NCI-H1694 (cell line): ENCODE data around the gene CSTF2T.

ENCODE experiments used
- DNase-seq: peaks from one replicate; lab custom pipeline; 2025; lab: John Stamatoyannopoulos, UW

CSTF2T gene, protein sequence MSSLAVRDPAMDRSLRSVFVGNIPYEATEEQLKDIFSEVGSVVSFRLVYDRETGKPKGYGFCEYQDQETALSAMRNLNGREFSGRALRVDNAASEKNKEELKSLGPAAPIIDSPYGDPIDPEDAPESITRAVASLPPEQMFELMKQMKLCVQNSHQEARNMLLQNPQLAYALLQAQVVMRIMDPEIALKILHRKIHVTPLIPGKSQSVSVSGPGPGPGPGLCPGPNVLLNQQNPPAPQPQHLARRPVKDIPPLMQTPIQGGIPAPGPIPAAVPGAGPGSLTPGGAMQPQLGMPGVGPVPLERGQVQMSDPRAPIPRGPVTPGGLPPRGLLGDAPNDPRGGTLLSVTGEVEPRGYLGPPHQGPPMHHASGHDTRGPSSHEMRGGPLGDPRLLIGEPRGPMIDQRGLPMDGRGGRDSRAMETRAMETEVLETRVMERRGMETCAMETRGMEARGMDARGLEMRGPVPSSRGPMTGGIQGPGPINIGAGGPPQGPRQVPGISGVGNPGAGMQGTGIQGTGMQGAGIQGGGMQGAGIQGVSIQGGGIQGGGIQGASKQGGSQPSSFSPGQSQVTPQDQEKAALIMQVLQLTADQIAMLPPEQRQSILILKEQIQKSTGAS

DNA sequence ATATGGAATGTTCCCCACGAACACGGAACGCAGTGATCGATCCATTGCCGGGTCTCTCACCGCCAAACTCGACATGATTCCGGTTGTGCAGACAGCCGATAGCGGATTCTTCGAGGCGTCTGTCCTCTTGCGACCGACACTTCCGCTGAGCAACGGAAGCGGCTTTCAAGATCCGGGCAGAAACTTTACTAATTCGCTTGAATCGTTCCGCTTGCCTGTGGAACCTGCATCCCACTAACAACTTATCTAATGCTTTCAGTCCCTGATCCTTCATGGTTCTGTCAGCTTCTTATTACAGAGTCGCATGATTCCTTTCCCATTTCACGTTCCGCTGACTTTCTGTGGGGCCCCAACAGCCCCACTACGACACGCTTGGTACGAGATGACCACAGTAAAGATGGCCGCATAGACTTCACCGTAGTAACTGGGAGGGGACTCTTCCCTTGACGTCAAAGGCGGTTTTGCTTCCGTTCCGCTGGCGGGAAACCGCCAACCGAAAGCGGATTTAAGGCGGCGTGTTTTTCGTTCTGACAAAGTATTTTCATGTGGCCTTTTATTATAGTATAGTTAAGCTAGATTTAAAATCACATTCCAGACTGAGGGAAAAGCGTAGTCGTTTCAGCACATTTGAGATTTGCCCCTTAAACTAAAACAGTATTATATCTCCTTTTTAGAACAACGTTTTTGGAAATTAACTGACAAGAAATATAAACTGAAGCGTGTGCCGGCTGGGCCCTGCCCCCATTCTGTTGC lies at the start of gene CSTF2T:
CSTF2T (minus strand) TSS at position 121 of the 753 bp plus-strand sequence; CDS start at position 75, 46 bp downstream.
- peak; percentile 78 for DNase-seq

GRCh38 chr10:51748959-51749358 lies 49.6 kb upstream of the CSTF2T start:
- no peak for DNase-seq

- no peak for DNase-seq
Measured at GRCh38 chr10:51747216-51747615, 47.8 kb upstream of the CSTF2T start.

DNA sequence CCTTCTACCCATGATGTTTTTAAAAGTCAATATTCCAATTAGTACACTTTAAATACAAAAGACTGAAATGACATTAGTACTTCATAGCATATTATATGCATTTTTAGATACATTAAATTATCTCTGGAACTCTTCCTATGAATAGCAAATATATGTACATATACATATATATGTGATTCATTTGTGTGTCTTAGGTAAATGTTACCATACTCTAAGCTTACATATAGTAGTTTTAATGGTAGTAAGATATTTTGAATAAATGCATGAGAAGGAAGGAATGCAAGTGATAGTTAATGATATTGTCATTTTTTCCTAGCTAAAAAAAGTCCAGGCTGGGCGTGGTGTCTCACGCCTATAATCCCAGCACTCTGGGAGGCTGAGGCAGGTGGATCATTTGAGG lies 46.0 kb upstream of the CSTF2T start:
- DNase-seq, result no peak

DNA sequence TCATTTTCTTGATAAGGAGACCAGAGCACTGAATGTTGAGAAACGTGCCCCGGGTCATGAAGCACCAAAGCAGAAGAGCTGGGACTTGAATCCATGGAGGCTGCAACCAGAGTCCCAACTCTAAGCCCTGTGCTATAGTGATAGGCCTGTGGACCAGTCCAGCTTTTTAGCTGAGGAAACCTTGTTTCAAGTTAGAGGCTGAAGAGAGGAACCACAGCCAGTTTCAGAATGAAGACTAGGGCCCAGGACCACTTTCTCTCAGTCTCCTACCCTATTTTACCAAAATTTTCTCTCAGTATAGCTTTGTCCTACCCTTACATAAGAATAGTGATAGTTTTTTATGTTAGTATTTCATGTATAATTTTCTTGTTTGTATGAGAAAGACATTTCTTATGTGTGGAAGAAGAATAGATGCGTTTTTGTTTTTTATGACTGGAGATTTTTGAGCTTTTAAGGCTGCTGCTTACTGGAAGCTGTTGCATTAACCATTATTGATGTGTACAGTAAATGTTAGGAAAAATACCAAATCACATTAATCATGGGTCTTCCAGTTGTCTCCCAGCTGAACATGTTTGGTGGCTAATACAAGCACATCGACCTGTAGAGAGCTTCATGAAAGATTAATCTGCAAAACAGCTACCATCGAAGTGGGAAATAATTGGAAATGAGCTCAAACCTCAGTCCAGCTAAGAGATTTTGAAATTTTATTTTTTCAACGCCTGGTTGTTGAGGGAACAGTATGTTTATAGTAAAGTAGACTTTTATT lies 45.0 kb upstream of the CSTF2T start:
- no peak for DNase-seq

- DNase-seq, result no peak
Measured at GRCh38 chr10:51743146-51743545, 43.8 kb upstream of the CSTF2T start.

GRCh38 chr10:51733057-51733456 lies 33.7 kb upstream of the CSTF2T start:
- no peak for DNase-seq

DNA sequence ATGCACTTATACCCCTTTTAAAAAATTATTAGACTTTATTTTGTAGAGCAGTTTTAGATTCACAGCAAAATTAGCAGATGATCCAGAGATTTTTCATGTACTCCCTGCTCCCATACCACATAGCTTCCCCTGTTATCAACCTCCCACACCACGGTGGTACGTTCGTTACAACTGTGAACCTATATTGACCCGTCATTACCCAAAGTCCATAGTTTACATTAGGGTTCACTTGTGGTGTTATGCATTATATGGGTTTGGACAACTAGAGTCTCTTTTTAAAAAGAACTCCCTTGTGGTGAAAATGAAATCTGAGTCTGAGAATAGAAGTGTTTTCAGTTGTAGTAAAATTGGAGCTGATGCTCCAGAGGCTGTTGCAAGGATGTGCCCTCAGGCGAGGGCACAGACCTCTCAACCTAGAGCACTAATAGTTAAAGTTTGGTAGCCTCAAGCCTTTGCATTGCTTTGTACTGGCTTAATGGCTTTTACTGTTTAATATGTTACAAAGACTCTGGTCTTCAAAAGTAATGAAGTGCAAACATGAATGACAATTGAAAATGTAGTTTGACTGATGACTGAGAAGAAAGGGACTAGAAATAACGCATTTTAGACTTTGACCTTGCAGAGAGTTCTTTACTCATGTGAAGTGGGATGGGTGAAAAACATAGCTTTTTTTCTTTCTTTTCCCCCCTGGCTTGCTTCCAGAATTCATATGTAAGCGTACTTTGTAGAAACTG lies 30.6 kb upstream of the CSTF2T start:
- DNase-seq, result no peak

GRCh38 chr10:51724038-51724437 lies 24.6 kb upstream of the CSTF2T start:
- no peak for DNase-seq

GRCh38 chr10:51718804-51719291 lies 19.5 kb upstream of the CSTF2T start:
- DNase-seq, result no peak

- DNase-seq, result no peak
Measured at GRCh38 chr10:51716981-51717380, 17.6 kb upstream of the CSTF2T start.

DNA sequence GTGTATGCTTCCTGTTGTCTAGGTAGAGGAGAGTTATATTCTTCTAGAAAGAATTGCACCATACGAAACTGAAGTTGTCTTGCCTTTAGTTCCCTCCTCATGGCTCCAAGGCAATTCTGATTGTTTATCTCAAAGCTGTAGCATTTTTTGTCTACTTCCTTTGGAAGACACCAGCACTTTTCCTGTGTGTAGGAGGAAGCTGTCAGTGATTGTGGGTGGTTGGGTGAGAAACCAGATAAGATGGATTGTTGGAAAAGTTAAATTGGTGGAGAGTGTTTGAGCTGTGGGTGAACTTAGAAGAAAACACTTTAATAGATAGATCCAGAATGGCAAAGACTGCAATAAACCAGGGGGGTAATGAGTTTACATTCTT lies 12.1 kb upstream of the CSTF2T start:
- DNase-seq, result no peak

- DNase-seq, result no peak
Measured at GRCh38 chr10:51709324-51709972, 10.1 kb upstream of the CSTF2T start.

DNA sequence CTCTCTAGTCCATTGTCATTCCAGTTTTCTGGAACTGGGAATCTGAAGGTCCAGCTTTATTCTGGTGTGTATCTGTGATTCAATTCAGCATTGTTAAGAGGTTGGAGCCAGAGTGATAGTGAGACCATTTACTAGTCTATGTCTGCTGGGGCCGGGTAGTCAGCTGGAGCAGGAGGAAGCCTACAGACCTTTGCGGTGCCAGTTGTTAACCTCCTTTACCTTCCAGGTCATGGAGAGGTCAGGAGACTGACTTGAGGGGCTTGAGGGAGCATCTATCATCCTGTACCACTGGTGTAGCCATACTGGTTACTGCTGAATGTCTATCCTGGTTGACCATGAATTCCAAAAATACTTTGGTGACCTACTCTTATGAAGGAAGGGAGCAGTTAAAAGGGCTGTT lies 9.2 kb upstream of the CSTF2T start:
- DNase-seq, result no peak

DNA sequence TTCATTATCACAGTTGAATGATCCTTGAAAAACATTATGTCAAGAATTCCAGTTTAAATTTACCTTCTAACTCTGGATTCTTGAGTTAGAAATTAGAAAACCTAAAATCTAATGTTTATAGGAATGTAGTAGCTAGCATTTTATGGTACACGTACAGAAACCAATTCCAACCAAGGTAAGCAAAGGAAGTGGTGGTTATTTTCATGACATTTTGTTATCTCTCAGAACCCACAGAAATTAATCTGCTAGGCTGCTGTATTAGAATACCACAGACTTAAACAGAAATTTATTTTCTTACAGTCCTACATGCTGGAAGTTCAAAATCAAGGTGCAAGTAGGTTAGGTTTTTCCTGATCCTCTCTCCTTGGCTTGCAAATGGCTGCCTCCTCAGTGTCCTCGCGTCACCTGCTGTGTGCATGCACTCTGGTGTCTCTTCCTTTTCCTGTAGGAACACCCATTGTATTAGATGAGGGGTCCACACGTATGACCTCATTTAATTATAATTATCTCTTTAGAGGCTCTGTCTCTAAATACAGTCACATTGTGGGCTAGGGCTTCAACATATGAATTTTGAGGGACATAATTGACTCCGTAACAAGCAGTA lies 8.5 kb upstream of the CSTF2T start:
- DNase-seq, result no peak

- DNase-seq, result no peak
Measured at GRCh38 chr10:51707392-51707791, 8.0 kb upstream of the CSTF2T start.

DNA sequence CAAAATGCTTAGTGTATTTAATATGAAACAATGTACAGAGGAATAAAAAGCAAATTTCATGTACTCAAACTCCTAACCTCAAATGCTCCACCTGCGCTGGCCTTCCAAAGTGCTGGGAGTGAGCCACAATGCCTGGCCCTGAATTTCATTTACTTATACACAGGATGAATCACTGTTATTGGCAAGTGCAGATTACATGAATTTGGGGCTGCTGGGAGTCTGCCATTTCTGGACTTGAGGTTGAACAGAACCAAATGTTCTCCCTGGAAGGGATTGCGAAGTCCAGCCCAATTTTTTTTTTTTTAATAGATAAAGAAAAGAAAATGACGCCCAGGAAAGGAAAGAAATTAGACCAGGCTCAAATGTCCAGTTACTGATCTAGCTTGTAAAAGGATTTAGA lies 6.8 kb upstream of the CSTF2T start:
- DNase-seq, result no peak

DNA sequence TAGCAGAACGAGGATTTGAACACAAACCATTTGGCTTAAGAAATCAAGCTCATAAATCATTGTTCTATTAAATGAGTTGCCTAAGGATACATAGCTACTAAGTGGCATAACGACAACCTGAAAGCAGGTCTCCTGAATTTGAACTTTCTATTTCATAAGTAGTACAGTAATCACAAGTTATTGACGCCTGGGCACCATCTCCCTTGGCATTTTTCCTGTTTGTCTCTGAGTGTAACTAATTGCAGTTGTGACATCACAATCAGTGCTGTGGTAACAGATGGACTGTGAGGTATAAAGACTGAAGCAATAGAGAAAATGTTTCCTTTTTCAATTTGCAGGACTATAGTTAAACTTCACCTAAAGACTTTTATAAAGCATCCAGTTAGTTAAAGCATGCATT lies 6.4 kb upstream of the CSTF2T start:
- no peak for DNase-seq

GRCh38 chr10:51700228-51700817 lies 928 bp upstream of the CSTF2T start:
- DNase-seq, result no peak

DNA sequence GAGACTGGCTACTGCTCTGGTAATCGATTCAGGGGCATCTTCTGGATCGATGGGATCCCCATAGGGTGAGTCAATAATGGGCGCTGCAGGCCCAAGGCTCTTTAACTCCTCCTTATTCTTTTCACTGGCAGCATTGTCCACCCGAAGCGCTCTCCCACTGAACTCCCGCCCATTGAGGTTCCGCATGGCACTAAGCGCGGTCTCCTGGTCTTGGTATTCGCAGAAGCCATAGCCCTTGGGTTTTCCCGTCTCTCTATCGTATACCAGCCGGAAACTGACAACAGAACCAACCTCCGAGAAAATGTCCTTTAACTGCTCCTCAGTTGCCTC lies 285 bp downstream of the CSTF2T start:
- DNase-seq, result no peak
